ENCODE measurements around the gene FAM240B.

The FAM240B gene

GRCh38 chr9:38697776-38698300 lies 22.1 kb downstream of the FAM240B start:
- DNase-seq = no peak

GRCh38 chr9:38696999-38697398 lies 22.9 kb downstream of the FAM240B start:
- no peak for DNase-seq

- no peak for DNase-seq
Observed at GRCh38 chr9:38694676-38695075, 25.3 kb downstream of the FAM240B start.

- DNase-seq = no peak
Observed at GRCh38 chr9:38692707-38693106, 27.2 kb downstream of the FAM240B start.

- no peak for DNase-seq
Observed at GRCh38 chr9:38690574-38690973, 29.4 kb downstream of the FAM240B start.

GRCh38 chr9:38689678-38690077 lies 30.3 kb downstream of the FAM240B start:
- no peak for DNase-seq

GRCh38 chr9:38687992-38688391 lies 31.9 kb downstream of the FAM240B start:
- DNase-seq = no peak

GRCh38 chr9:38687389-38687842 lies 32.5 kb downstream of the FAM240B start:
- DNase-seq = no peak

- no peak for DNase-seq
Observed at GRCh38 chr9:38686933-38687332, 33.0 kb downstream of the FAM240B start.

- DNase-seq = no peak
Observed at GRCh38 chr9:38685535-38685934, 34.4 kb downstream of the FAM240B start.

- no peak for DNase-seq
Observed at GRCh38 chr9:38683336-38683735, 36.6 kb downstream of the FAM240B start.

GRCh38 chr9:38682713-38683112 lies 37.2 kb downstream of the FAM240B start:
- no peak for DNase-seq

GRCh38 chr9:38681747-38682227 lies 38.1 kb downstream of the FAM240B start:
- no peak for DNase-seq

- DNase-seq = no peak
Observed at GRCh38 chr9:38680837-38681445, 39.0 kb downstream of the FAM240B start.

GRCh38 chr9:38677660-38678303 lies 42.2 kb downstream of the FAM240B start:
- no peak for DNase-seq

GRCh38 chr9:38675831-38676230 lies 44.1 kb downstream of the FAM240B start:
- no peak for DNase-seq

- no peak for DNase-seq
Observed at GRCh38 chr9:38675211-38675610, 44.7 kb downstream of the FAM240B start.

- DNase-seq = no peak
Observed at GRCh38 chr9:38673399-38674193, 46.3 kb downstream of the FAM240B start.

- DNase-seq = no peak
Observed at GRCh38 chr9:38671748-38672147, 48.2 kb downstream of the FAM240B start.

GRCh38 chr9:38671372-38671731 lies 48.6 kb downstream of the FAM240B start:
- DNase-seq = no peak

- no peak for DNase-seq
Observed at GRCh38 chr9:38670542-38671371, 49.2 kb downstream of the FAM240B start.

GRCh38 chr9:38668791-38669466 lies 51.0 kb downstream of the FAM240B start:
- DNase-seq = no peak

All from SIG-M5 (cell line).